HG03280 (cell line): ENCODE data around the gene TMEM107.

Experiments
- ATAC-seq: cut with Tn5 transposase; IDR thresholded peaks from one replicate; pipeline ENCODE4 v1.9.1; 2021; ENCODE audit warnings: mild to moderate bottlenecking, moderate library complexity; ENCODE audit not compliant: unreplicated experiment

TMEM107 gene

DNA sequence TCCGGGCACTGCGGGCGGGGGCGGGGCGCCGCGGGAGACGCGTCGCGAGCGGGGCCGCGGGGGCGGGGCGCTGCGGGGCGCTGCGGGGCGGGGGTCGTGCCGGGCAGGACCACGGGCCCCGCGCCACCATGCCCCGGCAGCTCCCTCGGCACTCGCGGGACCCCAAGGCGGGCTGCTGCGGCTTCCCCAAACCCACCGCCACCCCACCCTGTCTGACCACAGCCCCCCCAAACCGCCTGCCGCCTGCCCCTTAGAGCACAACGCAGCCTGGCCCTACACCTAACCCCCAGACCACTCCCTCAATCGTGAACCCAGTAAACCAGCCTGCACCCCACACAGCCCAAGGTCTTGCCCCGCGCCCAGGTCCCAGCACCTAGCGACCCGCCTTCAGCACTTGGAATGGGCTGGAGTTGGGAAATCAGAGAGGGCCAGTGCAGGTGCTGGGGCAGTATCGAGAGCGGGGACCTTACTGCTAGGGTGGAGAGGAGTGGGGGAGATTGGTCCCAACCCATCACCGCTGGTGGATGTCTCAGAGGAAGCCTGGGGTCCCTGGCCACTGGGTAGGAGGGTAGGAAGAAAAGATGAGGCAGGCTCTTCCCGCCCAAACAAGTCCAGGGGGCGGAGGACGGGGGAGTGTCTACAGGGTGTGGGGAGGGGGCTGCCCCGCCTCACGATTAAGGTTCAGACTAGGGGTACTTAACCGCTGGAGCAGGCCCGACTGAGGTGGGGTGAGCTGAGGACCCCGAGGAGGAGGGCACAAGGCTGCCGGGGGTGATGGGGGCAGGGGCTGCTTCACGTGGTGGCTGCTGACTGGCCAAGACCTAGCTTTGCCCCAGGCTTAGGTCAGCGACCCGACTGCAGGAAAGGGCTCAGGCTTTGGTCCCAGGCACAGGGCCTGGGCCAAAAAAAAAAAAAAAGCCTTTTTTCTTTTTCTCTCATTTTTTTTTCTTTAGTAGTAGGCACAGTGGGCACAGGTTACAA lies 12.9 kb downstream of the TMEM107 start:
- ATAC-seq: no peak

DNA sequence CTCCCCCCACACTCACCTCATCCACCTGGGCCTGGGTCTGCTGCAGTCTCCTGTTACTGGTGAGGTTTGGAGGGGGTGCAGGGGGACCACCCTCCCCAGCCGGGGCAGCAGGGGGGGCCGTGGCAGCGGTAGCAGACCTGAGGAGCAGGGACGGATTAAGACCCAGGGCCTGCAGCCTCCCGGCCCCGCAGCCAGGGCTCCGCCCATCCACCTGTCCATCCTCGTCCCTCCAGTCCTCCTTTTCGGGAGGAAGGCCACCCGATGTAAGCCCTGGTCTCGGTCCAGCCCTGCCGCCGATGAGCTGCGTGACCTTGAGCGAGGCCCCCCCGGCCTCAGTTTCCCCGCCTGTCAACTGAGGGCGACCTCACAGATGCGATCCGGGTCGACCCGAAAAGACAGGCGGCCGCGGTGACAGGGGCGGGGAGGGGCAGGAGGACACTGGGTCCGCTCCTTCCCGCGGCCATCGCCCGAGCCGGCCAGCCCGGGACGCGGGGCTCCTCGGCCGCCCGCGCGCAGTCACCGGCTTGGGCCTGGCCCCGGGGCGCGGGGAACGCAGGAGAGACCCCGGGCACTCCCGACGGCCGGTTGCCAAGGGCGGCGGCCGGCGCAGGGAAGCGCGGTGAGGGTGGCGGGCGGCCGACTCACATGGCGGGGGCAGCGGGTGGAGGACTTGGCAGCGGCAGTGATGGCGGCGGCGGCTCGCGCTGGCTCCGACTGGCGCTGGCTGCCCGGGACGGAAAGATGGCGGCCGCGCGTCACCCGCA lies 13.8 kb downstream of the TMEM107 start, which contains the start of gene VAMP2:
Gene VAMP2, minus strand, starts transcription at position 716 of the 764 bp plus-strand sequence. Its CDS starts 69 bp downstream, at position 647.
- no peak for ATAC-seq

DNA sequence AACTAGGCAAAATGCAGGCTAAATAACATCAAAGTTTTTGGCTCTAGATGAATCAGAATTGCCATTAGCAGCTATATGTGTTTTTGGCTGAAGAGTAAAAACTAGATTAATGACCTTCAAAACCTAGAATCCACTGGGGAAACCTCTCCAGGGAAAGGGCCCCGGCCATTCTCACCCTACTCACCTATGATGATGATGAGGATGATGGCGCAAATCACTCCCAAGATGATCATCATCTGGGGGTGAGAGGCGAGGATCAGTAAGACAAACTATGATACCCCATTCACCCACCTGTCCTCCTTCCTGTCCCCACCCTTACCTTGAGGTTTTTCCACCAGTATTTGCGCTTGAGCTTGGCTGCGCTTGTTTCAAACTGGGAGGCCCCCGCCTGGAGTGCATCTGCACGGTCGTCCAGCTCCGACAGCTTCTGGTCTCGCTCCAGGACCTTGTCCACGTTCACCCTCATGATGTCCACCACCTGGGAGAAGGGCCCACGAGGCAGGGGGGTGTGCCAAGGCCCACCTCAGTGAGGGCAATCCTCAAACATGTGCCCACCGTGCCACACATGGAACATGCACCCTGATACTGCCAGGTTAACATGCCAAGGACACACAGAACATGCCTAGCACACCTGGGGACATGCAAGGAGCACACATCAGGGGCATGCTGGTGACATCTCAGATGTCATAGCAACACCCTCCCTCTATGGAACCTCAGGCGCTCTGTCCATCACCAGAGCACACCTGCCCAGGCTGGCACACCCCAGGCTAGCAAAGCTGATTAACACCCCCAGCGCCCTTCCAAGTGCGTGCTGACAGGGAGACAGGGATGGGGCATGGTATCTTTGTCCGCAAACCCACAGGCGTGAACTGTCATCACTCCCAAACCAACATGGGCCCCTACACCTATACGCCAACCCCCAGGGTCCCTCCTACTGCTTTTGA lies 14.6 kb downstream of the TMEM107 start:
- ATAC-seq: no peak

DNA sequence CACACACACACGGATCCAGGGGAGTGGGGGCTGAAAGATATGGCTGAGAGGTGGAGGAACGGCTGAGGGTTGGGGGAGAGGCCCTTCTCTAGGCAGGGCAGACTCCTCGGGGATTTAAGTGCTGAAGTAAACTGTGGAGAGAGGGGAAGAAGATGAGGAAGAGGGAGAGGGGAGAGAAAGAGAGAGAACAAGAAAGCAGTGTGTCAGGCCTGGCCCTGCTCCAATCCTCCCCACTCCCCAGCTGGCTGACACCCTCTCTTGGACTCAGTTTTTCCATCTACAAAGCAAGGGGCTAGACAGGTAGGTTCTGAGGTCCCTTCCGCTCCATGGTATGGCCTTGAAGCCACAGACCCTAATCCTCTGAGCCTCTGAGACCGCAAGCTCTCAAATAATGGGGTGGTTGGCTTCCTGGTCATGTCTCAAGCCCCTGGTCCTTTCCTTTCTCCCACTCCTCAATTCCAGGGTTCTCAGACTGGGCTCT lies 15.4 kb downstream of the TMEM107 start:
- no peak for ATAC-seq

DNA sequence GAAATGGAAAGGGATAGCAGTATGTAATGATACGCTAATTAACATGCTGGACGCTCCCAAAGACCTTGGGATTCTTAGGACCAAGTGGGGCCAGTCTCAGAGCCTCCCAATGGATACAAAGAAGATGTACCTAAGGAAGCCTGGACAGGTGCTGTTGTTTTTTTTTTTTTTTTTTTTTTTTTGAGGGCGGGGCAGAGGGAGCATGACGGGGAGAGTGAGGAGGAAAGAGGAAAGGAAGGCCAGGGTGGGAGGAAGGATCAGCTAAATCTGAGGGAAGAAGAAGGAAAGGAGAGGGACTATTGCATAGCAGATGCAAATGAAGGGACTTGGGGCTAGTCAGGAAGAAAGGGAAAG lies 16.0 kb downstream of the TMEM107 start:
- ATAC-seq: no peak

DNA sequence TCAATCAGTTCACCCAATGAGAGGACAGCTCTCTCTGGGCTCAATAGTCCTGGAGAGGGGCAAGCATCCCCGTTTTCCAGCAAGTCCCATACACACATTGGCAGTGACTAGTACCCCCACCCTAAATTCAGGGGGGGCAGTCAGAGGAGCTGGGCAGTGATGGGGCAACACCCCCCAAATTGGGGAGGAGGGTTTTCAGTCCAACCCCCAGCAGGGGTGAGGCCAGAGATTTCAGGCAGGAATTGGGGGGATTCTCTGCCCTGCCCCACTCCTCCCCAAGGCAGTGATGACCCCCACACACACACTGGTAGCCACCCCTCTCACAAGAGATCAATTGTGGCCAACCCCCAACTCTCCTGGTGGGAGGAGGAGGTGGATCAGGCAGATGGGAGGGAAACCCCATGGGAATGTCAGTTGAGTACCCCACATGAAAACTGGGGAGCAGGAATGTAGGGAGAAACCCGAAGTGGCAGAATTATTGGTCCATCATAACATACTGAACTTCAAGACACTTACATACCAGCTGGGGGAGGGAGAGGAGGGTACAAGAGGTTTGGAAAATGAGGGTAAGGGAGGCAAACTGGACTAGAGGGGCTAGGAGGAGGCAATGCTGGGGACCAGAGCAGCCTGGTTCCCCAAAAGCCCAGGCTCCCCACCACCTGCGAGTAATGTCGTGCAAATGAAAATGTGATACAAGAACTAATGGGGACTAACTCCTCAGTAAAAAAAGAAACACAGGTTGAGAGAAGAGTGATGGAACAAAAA lies 16.5 kb downstream of the TMEM107 start:
- ATAC-seq: no peak

DNA sequence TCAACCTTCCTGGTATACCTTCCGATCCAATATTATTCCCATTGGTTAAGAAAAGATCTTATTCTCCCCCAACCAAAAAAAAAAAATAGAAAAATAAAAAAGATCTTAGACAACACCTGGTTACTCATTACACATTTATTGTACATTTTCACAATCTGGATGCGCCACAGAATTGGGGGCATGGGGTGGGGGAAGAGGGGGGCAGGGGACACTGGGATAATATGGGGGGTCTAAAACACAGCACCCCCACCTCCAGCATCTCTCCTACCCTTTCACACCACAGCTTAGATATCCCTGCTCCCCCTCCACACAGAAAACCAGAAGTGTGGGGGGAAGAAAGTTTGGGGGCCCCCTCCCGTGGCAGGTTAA lies 17.2 kb downstream of the TMEM107 start:
- ATAC-seq: no peak

DNA sequence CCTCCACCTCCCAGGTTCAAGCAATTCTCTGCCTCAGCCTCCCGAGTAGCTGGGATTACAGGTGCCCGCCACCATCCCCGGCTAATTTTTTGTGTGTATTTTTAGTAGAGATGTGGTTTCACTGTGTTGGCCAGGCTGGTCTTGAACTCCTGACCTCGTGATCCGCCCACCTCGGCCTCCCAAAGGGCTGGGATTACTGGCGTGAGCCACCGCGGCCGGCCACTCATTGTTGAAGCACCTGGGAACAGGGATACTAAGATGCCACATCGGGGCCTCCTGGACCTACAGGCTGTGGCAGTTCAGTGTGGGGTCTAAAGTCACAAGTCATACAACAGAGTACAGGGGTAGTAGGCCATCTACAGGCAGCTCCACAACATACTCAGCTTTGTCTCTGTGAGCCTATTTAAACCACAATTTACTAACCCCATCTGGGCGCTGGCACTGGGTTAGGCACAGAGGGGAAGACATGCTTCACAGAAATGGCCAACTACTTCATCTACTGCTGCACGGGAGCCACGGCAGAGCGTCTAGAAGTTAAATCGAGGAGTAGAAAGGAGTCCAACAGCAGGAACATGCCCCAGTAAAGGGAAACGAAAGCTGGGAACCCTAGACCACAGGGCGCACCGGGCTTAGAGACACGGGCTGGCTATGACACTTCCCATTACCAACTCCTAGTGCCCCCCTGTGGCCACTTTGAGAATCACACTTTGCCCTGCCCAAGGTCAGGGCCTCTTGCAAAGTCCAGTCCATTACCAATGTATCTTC lies 17.7 kb downstream of the TMEM107 start:
- no peak for ATAC-seq

DNA sequence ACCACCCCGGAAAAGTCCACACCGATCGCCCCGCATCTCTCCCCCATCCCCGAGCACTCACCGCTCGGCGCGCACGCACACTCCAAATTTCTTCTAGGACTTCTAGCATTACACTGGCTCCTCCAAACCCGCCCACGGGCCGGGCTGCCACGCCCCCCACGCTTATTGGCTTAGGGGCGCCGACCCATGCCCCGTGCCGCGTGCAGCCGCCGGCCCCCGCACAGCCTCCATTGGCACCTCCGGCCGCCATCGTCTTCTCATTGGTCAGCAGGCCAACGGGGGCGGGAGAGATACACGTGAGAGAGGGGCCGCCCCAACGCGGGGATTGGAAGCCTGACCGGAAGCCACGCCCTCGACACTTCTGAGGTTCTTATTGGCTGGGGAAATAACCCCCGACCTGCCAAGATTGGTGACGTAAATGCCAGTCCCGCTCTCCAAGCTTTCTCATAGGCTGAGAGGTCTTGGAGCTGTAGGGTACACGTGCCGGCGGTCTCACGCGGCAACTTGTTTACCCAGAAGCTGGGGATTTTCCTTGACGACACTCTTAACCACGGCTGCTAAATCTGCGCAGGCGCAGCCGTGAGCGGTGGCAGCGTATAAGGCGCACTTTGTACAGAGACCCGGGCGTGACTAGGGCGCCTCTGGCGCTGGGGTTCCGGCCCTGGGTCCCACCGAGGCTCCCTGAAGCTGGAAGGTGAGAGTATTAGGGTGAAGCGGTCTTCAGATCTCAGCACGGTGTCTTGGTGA lies 19.8 kb downstream of the TMEM107 start:
- ATAC-seq: peak; percentile 80

DNA sequence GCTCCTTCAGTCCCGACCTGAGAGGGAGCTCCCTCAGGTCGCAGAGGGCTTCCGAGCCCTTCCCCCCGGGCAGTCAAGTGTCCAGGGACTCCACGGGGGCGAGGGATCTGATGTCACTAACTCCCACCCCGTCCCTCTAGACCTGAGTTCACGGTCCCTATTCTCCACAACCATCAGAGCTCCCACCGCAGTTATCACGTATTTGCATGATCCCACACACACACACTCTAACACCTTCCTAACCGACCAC lies 20.3 kb downstream of the TMEM107 start:
- no peak for ATAC-seq

DNA sequence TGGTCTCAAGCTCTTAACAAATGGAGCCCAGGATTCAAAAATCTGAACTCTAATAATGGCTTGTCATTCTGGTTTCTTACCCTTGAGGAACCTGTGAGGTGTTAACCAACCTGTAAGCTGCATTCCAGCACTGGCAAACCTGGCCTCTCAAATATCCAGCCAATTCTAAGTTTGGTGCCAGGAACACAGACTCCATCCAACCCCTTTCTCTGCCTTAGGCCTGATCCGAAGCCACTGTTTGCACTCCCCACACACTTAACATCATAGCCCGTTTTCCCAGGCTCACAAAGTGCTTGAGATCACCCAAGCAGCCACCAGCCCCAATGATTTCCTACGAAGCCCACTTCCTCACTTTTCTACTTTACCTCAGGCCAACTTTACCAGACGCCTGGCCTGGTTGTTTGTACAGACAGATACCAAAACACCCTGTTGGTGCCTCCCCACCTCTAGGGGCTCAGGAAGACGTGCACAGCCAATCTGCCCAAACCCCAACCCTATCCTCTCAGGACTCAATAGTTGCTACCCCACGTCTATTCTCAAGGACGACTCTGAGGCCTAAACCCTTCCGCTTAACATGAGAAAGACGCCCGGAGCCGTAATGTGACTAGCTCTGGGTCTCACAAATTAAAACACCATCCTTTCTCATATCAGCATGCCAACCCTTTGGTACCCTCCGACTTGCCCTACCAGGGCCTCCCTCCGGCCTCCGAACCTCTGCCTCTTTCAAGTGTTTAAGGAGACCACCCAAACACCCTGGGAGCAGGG lies 20.8 kb downstream of the TMEM107 start:
- no peak for ATAC-seq

DNA sequence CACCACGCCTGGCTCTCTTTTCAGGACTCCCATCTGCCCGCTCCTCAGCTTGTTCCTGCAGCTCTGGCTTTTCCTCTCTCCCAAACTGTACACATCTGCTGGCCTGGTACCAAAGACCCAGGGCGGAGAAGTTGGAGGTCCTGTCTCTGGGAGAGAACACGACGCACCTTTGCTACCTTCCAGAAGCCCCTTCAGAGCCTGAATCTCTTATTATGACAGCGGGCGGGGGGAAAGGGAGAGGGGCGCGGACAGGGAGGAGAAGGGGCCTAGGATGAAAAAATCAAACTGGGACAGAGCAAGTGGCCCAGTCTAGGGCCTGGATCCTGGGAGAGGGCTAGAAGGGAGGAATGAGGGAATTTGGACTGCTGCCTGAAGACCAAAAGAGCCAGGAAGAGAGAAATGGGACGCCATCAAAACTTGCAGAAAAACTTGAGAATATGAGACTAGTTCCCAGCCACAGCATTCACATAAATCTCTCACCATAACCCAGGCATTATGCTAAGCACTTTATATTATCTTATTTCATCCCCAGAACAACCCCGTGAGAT lies 21.5 kb downstream of the TMEM107 start:
- no peak for ATAC-seq

DNA sequence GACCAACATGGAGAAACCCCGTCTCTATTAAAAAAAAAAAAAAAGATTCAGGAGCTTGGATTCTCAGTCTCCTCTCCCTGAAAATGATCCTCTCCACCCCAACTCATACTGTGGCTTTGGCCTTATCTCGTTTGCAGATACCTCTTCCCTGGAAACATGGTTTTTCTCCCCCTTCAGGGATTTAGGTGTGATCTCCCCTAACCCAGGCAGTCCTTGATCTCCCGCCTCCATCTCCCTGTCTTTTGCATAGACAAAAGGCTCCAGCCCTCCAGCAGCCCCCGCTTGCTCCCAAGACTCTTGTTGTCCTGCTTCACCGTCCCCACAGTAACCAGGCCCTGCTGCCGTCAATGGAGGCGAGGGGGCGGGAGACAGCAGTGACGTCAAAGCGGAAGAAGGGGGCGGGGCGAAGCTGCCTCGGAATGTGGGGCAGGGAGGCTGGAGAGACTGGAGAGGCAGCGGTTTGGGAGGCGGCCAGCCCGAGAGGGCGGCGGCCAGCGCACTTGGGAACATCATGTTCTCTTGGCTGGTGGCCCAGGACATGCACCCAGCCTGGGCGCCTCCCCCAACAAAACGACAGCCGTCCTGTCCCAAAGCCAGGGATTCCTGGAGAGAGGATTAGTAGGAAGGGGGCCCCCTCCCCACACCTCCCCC lies 22.1 kb downstream of the TMEM107 start:
- no peak for ATAC-seq

DNA sequence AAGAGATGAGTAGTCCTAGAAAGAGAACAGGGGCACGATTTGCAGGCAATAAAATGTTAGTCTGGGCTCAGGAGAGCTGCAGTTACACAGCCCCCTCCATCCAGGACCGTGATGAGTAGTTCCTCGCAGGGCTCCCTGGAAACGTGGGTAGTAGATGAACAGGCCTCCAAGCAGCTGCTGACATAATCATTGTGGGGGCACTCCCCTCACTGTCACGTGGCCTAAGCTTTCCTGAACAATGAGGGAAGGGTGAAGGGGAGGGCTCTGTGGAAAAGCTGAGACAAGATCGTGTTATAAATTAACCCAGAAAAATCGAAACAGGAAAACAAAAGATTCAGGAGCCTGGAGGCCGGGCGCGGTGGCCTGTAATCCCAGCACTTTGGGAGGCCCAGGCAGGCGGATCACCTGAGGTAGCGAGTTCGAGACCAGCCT lies 22.6 kb downstream of the TMEM107 start:
- no peak for ATAC-seq

DNA sequence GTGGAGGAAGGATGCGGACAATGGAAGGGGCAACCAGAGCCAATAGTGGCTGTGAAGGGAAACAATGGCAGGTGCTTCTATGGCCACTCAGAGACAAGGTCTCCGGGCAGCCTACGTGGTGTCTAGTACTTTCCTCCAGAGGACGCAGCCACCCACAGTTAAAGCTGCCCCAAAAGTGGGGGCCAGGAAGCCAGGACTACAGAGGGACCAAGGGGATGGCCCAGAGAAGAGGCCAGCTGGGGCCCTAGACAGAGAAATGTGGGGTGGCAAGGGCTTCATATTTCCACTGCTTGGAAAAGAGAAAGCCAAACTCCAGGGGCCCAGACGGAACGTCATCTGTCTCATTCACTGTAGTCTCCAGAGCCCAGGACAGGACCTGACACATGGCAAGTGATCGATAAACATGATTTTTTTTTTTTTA lies 23.1 kb downstream of the TMEM107 start:
- no peak for ATAC-seq

DNA sequence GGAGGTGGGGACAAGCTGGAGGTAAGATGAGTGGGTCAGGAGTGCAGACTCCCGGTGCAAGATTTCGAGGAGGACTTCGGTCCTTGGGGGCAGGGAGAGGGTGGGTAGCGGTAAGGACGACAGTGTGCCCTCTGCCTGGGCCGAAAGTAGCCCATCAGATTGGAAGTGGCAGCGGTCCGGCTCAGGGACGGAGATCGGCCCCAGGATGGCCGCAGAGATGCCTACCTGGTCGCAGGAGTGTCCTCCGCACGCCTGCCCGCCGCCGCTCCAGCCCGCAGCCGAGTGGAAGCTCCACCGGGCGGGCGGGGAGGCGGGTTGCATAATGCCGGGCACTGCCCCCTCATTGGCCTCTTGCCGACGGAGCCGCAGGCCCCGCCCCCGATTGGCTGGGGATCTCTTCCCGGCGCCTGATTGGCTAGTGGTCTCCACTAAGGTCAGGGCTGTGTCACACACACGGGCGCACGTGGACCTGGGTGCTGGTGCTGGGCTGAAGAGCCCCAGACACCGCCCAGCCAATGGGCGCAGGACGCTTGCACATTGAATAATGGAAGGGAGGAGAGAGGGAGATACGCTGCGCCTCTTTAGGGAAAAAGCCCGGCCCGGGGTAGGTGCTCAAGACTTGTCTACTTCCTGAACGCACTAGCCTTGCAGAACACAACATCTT lies 23.9 kb downstream of the TMEM107 start, which contains the start of gene PER1:
Gene PER1, minus strand, starts transcription at position 293 of the 664 bp plus-strand sequence. CDS start 1,698 bp downstream, outside the sequence.
- ATAC-seq: peak; percentile 18
